Activated CD8-positive, alpha-beta T cell treated with anti-CD3 and anti-CD28 coated beads for 36 hours (primary cell): Measurements from ENCODE around the gene ZIC2. TPM values are rescaled to one million over a fixed set of nuclear protein-coding genes. Genes with fewer than 3 reads are reported as not detected.

Experiments used
- ATAC-seq: fragments of 200-7000 bp; cut with Tn5 transposase; one replicate; pipeline ENCODE4 v1.10.0; 2021; ENCODE audit warnings: mild to moderate bottlenecking, moderate library complexity
- CTCF ChIA-PET: fragments of 350-600 bp; sonication (Branson Sonifier 250); formaldehyde crosslinking; loops from one replicate; lab custom pipeline; 2021; ENCODE audit warnings: antibody characterized with exemption; lab: Charles Lee
- POLR2A ChIA-PET: fragments of 350-600 bp; sonication (Branson Sonifier 250); formaldehyde crosslinking; loops from one replicate; lab custom pipeline; 2021; ENCODE audit warnings: antibody characterized with exemption; lab: Charles Lee
- DNase-seq: peaks from one replicate; pipeline ENCODE4 v3.0.0-alpha.2; 2020
- H3K27ac Mint-ChIP-seq: one replicate; pipeline ENCODE4 v1.8.0; 2021; ENCODE audit warnings: mild to moderate bottlenecking, mixed read lengths
- H3K27me3 Mint-ChIP-seq: one replicate; pipeline ENCODE4 v1.8.0; 2021; ENCODE audit warnings: mixed read lengths
- H3K36me3 Mint-ChIP-seq: one replicate; pipeline ENCODE4 v1.8.0; 2021; ENCODE audit warnings: low read depth, mixed read lengths
- H3K4me1 Mint-ChIP-seq: one replicate; pipeline ENCODE4 v1.8.0; 2021; ENCODE audit warnings: low read depth, mixed read lengths
- H3K4me3 Mint-ChIP-seq: one replicate; pipeline ENCODE4 v1.8.0; 2021; ENCODE audit warnings: mild to moderate bottlenecking, moderate library complexity, mixed read lengths
- H3K9me3 Mint-ChIP-seq: one replicate; pipeline ENCODE4 v1.8.0; 2021; ENCODE audit warnings: mixed read lengths
- CTCF ChIP-seq: fragments of 200-600 bp; IDR thresholded peaks from one replicate; pipeline ENCODE4 v1.8.0; 2022; ENCODE audit warnings: antibody characterized with exemption, mild to moderate bottlenecking
- intact Hi-C: fragments of 100-400 bp; cut with micrococcal nuclease; formaldehyde crosslinking; loops from one replicate; pipeline ENCODE4 v1.10.0; 2022
- total RNA-seq, 2 experiments: library from RNA; stranded (reverse); gene quantifications; one replicate each; pipeline ENCODE4 v1.2.3, GENCODE V29; 2021

Gene ZIC2
- total RNA-seq, 2 experiments from 2014 or later = not detected

- Mint-ChIP-seq H3K4me1 (no peaks in the 10 kb centered on the region), H3K4me3 (no peak overlapping the region), H3K27ac (no peak overlapping the region), H3K9me3 (no peaks in the 10 kb centered on the region), H3K27me3 (peaks cover 5% of the 10 kb centered on the region), H3K36me3 (no peaks in the 10 kb centered on the region)
- CTCF ChIA-PET = no interaction called here
- DNase-seq = no peak
- TF ChIP-seq CTCF = no peak
- intact Hi-C loops = no loop called here
- POLR2A ChIA-PET = no interaction called here
- ATAC-seq = no peak
Measured at GRCh38 chr13:100035936-100036335, 54.4 kb downstream of the ZIC2 start.

Other genes starting within 250 kb of the ZIC2 start
- gene ZIC5, start 10.0 kb upstream of the ZIC2 start, total RNA-seq = not detected
- 1 to 10 TPM; 8.4 to 9.2 TPM for gene PCCA, start 107.3 kb downstream of the ZIC2 start, total RNA-seq